IPS DF 6.9 (cell line): ENCODE data around the gene AAGAB.

Experiments
- DNase-seq: peaks from one replicate; pipeline ENCODE4 v3.0.0-alpha.2; 2013; ENCODE audit warnings: low read depth, low spot score
- H3K27ac ChIP-seq: one replicate; pipeline ENCODE4 v1.5.1; 2013; ENCODE audit warnings: low read length, control low read depth
- H3K27me3 ChIP-seq: 2 replicates; pipeline ENCODE4 v1.6.1; 2013; ENCODE audit warnings: mild to moderate bottlenecking, low read length; ENCODE audit not compliant: control insufficient read depth, insufficient read depth
- H3K36me3 ChIP-seq: 2 replicates; pipeline ENCODE4 v1.6.1; 2013; ENCODE audit warnings: low read length; ENCODE audit not compliant: control insufficient read depth, insufficient read depth
- H3K4me1 ChIP-seq: 2 replicates; pipeline ENCODE4 v1.6.1; 2013; ENCODE audit warnings: low read length; ENCODE audit not compliant: control insufficient read depth, insufficient read depth
- H3K4me3 ChIP-seq: 2 replicates; pipeline ENCODE4 v1.5.1; 2013; ENCODE audit warnings: mild to moderate bottlenecking, low read length
- H3K9me3 ChIP-seq: 2 replicates; pipeline ENCODE4 v1.6.1; 2013; ENCODE audit warnings: low read length, inconsistent platforms; ENCODE audit not compliant: control insufficient read depth, insufficient read depth
- WGBS: extraction: QIAGEN DNeasy Blood & Tissue Kit; methylation state at CpG from one replicate; pipeline ENCODE4 v1.1.7; 2013; ENCODE audit warnings: mixed read lengths, missing lambda C conversion rate; ENCODE audit not compliant: insufficient read length, insufficient coverage; 5-methylcytosine and 5-hydroxymethylcytosine counted together

The AAGAB gene

DNA sequence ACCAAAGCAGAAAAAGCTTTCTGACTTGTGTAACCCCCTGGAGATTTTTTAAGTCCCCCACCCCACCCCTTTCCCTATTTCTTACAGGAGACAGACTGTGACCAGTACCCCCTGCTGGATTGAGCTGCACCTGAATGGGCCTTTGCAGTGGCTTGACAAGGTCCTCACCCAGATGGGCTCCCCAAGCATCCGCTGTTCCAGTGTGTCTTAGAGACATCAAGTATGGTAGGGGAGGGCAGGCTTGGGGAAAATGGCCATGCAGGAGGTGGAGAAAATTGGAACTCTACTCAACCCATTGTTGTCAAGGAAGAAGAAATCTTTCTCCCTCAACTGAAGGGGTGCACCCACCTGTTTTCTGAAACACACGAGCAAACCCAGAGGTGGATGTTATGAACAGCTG, 64.1 kb downstream of the AAGAB start:
- no CpG with 5 or more reads among the region's 2 CpGs for WGBS
- Histone ChIP-seq H3K4me3 (no peak overlapping the region), H3K27me3 (no peaks in the 10 kb centered on the region), H3K27ac (no peak overlapping the region), H3K4me1 (peaks cover 2% of the 10 kb centered on the region; the same call in 1 of the 2 replicates), H3K9me3 (no peaks in the 10 kb centered on the region), H3K36me3 (peaks cover 7% of the 10 kb centered on the region; the same call in 1 of the 2 replicates)
- no peak for DNase-seq

DNA sequence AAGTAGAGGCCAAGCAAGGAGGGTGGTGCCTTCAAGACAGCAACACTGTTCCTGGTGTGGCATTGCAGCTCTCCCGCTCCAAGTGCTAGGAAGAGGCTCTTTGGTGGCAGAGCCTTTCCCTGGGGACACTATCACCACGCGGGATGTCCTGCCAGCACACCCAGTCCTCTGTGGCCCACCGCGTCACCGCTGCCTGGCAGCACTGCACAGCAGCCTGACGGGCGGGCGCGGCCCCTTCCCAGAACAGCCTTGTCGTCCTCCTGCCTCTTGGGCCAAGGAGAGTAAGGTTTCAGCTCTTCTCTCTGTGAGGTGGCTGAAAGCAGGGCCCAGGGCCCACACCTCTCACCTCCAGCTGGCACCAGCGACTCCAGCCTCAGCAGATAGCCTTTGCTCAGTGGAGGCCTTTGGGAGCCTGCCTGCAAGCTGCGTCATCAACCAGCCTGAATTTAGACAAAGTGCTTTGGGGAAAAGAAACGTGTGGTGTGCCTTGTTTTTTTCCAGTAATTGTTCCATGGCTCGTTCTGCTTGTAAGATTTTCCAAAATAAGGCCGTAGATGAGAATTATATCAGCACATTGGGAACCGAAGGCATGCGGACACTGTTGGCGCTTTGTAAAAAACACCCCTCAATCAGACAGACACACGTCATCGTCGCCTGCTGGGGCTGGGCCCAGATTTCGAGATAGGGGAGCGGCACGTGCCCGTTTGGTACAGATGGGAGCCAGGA, 65.0 kb downstream of the AAGAB start:
- no peaks in the 10 kb centered on the region for H3K27me3 ChIP-seq
- H3K4me1 ChIP-seq, result peaks cover 2% of the 10 kb centered on the region; the same call in 1 of the 2 replicates
- H3K27ac ChIP-seq, result no peak overlapping the region
- H3K36me3 ChIP-seq, result peaks cover 7% of the 10 kb centered on the region; the same call in 1 of the 2 replicates
- H3K9me3 ChIP-seq, result no peaks in the 10 kb centered on the region
- no CpG with 5 or more reads among the region's 26 CpGs for WGBS
- no peak for DNase-seq
- no peak overlapping the region for H3K4me3 ChIP-seq

GRCh38 chr15:67188551-67189218, 65.8 kb downstream of the AAGAB start:
- no peak for DNase-seq
- WGBS, result no CpG with 5 or more reads among the region's 8 CpGs
- Histone ChIP-seq H3K27me3 (no peaks in the 10 kb centered on the region), H3K27ac (no peak overlapping the region), H3K9me3 (no peaks in the 10 kb centered on the region), H3K4me3 (no peak overlapping the region), H3K4me1 (peaks cover 2% of the 10 kb centered on the region; the same call in 1 of the 2 replicates), H3K36me3 (peaks cover 7% of the 10 kb centered on the region; the same call in 1 of the 2 replicates)

- no peaks in the 10 kb centered on the region for H3K27me3 ChIP-seq
- peaks cover 7% of the 10 kb centered on the region; the same call in 1 of the 2 replicates for H3K36me3 ChIP-seq
- WGBS, result no CpG with 5 or more reads among the region's 12 CpGs
- DNase-seq, result no peak
- peaks cover 2% of the 10 kb centered on the region; the same call in 1 of the 2 replicates for H3K4me1 ChIP-seq
- no peak overlapping the region for H3K27ac ChIP-seq
- no peaks in the 10 kb centered on the region for H3K9me3 ChIP-seq
- H3K4me3 ChIP-seq, result no peak overlapping the region
Measured at GRCh38 chr15:67187351-67187854, 67.1 kb downstream of the AAGAB start.

DNA sequence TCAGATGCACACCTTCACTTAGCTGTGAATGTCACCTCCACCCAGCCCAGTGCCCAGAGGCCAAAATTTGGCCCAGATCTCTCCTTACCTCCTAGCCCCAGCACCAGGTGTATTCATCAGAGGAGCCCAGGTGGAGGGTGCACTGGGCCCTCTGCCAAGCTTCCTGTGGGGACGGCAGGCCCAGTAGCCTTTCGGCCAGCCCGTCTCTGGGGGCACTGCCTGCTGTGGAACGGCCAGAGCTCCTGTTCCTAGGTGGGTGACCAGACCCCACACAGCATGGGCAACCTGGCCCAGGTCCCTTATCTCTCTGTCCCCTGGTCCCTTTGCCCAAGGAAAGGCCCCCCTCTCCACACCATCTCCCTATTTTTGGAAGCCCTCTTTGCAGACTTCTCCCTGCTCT, 67.8 kb downstream of the AAGAB start:
- Histone ChIP-seq H3K27me3 (no peaks in the 10 kb centered on the region), H3K4me3 (no peak overlapping the region), H3K9me3 (no peaks in the 10 kb centered on the region), H3K27ac (no peak overlapping the region), H3K36me3 (peaks cover 7% of the 10 kb centered on the region; the same call in 1 of the 2 replicates), H3K4me1 (peaks cover 2% of the 10 kb centered on the region; the same call in 1 of the 2 replicates)
- no peak for DNase-seq
- WGBS, result no CpG with 5 or more reads among the region's 4 CpGs

- H3K4me1 ChIP-seq, result peaks cover 2% of the 10 kb centered on the region; the same call in 1 of the 2 replicates
- WGBS, result no CpG with 5 or more reads among the region's 6 CpGs
- H3K4me3 ChIP-seq, result no peak overlapping the region
- peaks cover 7% of the 10 kb centered on the region; the same call in 1 of the 2 replicates for H3K36me3 ChIP-seq
- no peak overlapping the region for H3K27ac ChIP-seq
- no peaks in the 10 kb centered on the region for H3K27me3 ChIP-seq
- no peak for DNase-seq
- no peaks in the 10 kb centered on the region for H3K9me3 ChIP-seq
Measured at GRCh38 chr15:67186226-67186649, 68.2 kb downstream of the AAGAB start.

- Histone ChIP-seq H3K36me3 (peaks cover 7% of the 10 kb centered on the region; the same call in 1 of the 2 replicates), H3K9me3 (no peaks in the 10 kb centered on the region), H3K27ac (no peak overlapping the region), H3K27me3 (no peaks in the 10 kb centered on the region), H3K4me3 (no peak overlapping the region), H3K4me1 (peaks cover 2% of the 10 kb centered on the region; the same call in 1 of the 2 replicates)
- no CpG with 5 or more reads among the region's 9 CpGs for WGBS
- no peak for DNase-seq
Measured at GRCh38 chr15:67185621-67186225, 68.7 kb downstream of the AAGAB start.

- H3K27me3 ChIP-seq, result no peaks in the 10 kb centered on the region
- no peak for DNase-seq
- H3K36me3 ChIP-seq, result peaks cover 7% of the 10 kb centered on the region; the same call in 1 of the 2 replicates
- peaks cover 2% of the 10 kb centered on the region; the same call in 1 of the 2 replicates for H3K4me1 ChIP-seq
- H3K9me3 ChIP-seq, result no peaks in the 10 kb centered on the region
- H3K4me3 ChIP-seq, result no peak overlapping the region
- no CpG with 5 or more reads among the region's 6 CpGs for WGBS
- no peak overlapping the region for H3K27ac ChIP-seq
Measured at GRCh38 chr15:67185051-67185450, 69.4 kb downstream of the AAGAB start.

GRCh38 chr15:67184208-67184925, 70.1 kb downstream of the AAGAB start:
- Histone ChIP-seq H3K27ac (no peak overlapping the region), H3K9me3 (no peaks in the 10 kb centered on the region), H3K27me3 (no peaks in the 10 kb centered on the region), H3K4me1 (peaks cover 2% of the 10 kb centered on the region; the same call in 1 of the 2 replicates), H3K36me3 (peaks cover 6% of the 10 kb centered on the region; the same call in 1 of the 2 replicates), H3K4me3 (no peak overlapping the region)
- no peak for DNase-seq
- WGBS, result no CpG with 5 or more reads among the region's 18 CpGs
